ENCODE data around the gene KCNH3. TPM values are rescaled to one million over a fixed set of nuclear protein-coding genes. Genes with fewer than 3 reads are reported as not detected.

Gene KCNH3
- total and polyA plus RNA-seq, 2 of the 13 experiments (the other 11 are each of a cell fraction or from before 2014, with no cell fraction given), result 0.01 to 0.07 TPM

DNA sequence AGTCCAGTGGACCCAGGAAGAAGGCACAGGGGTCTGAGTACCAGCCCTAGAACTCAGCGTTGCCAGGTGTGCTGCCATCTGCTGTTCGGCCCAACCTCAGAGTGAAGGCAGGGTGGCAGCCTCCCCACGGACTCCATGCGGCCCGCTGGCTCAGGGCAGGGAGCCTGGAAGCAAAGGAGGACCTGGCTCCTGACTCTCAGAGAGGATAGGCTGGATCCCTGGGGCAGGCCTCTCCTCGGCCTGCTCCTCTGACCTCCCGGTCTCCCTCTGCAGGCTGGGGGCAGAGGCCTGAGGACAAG lies 19.0 kb downstream of the KCNH3 start:
- Histone ChIP-seq H3K9ac (ENCODE audit: insufficient read depth, low read depth, low read length) (no peak overlapping the region), H3K27ac (ENCODE audit: extremely low read length, insufficient read depth, low read length) (no peak overlapping the region), H4K20me1 (ENCODE audit: insufficient read depth, low read length) (no peaks in the 10 kb centered on the region), H3K36me3 (replicated peaks in 1 of 2; ENCODE audit: control insufficient read depth in 1 of 2, insufficient read depth in 2 of 2, low read length in 2 of 2) (peaks cover 24 to 45% of the 10 kb centered on the region in 2 experiments), H3K9me3 (ENCODE audit: low read length) (no peaks in the 10 kb centered on the region), H3K4me2 (ENCODE audit: low read depth, low read length) (no peak overlapping the region), H3K79me2 (ENCODE audit: insufficient read depth, low read length) (no peaks in the 10 kb centered on the region), H2AFZ (ENCODE audit: low read length) (no peak overlapping the region), H3K27me3 (ENCODE audit: control insufficient read depth in 1 of 2, insufficient read depth in 2 of 2, low read length in 2 of 2) (no peaks in the 10 kb centered on the region), H3K4me3 (replicated peaks in 1 of 3; ENCODE audit: insufficient read depth in 1 of 3, low read depth in 2 of 3, low read length in 3 of 3) (no peak overlapping the region), H3K4me1 (ENCODE audit: insufficient read depth, low read length) (peaks cover 17% of the 10 kb centered on the region)
- DNase-seq (ENCODE audit: low spot score) (no peak), ATAC-seq (peak; percentile 13), FAIRE-seq (no peak)
- intact Hi-C loops (cut with micrococcal nuclease; ENCODE audit: unreplicated experiment), result no loop called here
- BruUV-seq (replicated peaks), result no TSS peak
- ChIA-PET POLR2A (no interaction called here), CTCF (ENCODE audit: low intra/inter-chr PET ratio, low total read pairs) (no interaction called here)
- in situ Hi-C loops (cut with HindIII; ENCODE audit: extremely low pct_ligation_motif_present, low pct_unique_long_range_greater_than_20kb), result no loop called here
- TF ChIP-seq HNRNPL (IDR thresholded peaks at IDR 0.05; ENCODE audit: low read depth, low read length), result 0 out of 2 replicates have a peak, but pooled peaks have one; percentile 66
- TF ChIP-seq, protein P1, sequence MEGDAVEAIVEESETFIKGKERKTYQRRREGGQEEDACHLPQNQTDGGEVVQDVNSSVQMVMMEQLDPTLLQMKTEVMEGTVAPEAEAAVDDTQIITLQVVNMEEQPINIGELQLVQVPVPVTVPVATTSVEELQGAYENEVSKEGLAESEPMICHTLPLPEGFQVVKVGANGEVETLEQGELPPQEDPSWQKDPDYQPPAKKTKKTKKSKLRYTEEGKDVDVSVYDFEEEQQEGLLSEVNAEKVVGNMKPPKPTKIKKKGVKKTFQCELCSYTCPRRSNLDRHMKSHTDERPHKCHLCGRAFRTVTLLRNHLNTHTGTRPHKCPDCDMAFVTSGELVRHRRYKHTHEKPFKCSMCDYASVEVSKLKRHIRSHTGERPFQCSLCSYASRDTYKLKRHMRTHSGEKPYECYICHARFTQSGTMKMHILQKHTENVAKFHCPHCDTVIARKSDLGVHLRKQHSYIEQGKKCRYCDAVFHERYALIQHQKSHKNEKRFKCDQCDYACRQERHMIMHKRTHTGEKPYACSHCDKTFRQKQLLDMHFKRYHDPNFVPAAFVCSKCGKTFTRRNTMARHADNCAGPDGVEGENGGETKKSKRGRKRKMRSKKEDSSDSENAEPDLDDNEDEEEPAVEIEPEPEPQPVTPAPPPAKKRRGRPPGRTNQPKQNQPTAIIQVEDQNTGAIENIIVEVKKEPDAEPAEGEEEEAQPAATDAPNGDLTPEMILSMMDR (CRISPR knock-in tag; IDR thresholded peaks at IDR 0.05), result peak; percentile 58
- TF ChIP-seq RBFOX2 (IDR thresholded peaks at IDR 0.05; ENCODE audit: low read depth, low read length), result peak; percentile 8; the same call in 1 of the 2 replicates
- TF ChIP-seq SMARCC2 (IDR thresholded peaks at IDR 0.05), result no peak
- TF ChIP-seq ZNF234 (CRISPR knock-in tag; conservative IDR thresholded peaks at IDR 0.05), result no peak
- TF ChIP-seq ZNF367 (CRISPR knock-in tag; IDR thresholded peaks at IDR 0.05; ENCODE audit: borderline replicate concordance), result no peak
- TF ChIP-seq ZNF660 (CRISPR knock-in tag; IDR thresholded peaks at IDR 0.05; ENCODE audit: borderline replicate concordance, low read depth), result no peak
- 82% methylated on average over 2 of the region's 7 CpGs for WGBS (ENCODE audit: low lambda C conversion rate)

- no peaks in the 10 kb centered on the region for H3K9me3 ChIP-seq (ENCODE audit: low read length)
- no peak overlapping the region for H3K4me3 ChIP-seq (replicated peaks in 1 of 3; ENCODE audit: insufficient read depth in 1 of 3, low read depth in 2 of 3, low read length in 3 of 3)
- H3K79me2 ChIP-seq (ENCODE audit: insufficient read depth, low read length), result no peaks in the 10 kb centered on the region
- no TSS peak for BruUV-seq (replicated peaks)
- WGBS (ENCODE audit: low lambda C conversion rate), result 96% methylated on average over 13 of the region's 13 CpGs
- H4K20me1 ChIP-seq (ENCODE audit: insufficient read depth, low read length), result no peaks in the 10 kb centered on the region
- peaks cover 12% of the 10 kb centered on the region for H3K4me1 ChIP-seq (ENCODE audit: insufficient read depth, low read length)
- H3K4me2 ChIP-seq (ENCODE audit: low read depth, low read length), result no peak overlapping the region
- ATAC-seq (no peak), FAIRE-seq (no peak), DNase-seq (ENCODE audit: low spot score) (no peak)
- ChIA-PET POLR2A (no interaction called here), CTCF (ENCODE audit: low intra/inter-chr PET ratio, low total read pairs) (no interaction called here)
- no peak overlapping the region for H2AFZ ChIP-seq (ENCODE audit: low read length)
- no peak overlapping the region for H3K9ac ChIP-seq (ENCODE audit: insufficient read depth, low read depth, low read length)
- no peak overlapping the region for H3K27ac ChIP-seq (ENCODE audit: extremely low read length, insufficient read depth, low read length)
- intact Hi-C loops (cut with micrococcal nuclease; ENCODE audit: unreplicated experiment), result no loop called here
- in situ Hi-C loops (cut with HindIII; ENCODE audit: extremely low pct_ligation_motif_present, low pct_unique_long_range_greater_than_20kb), result no loop called here
- H3K36me3 ChIP-seq (replicated peaks in 1 of 2; ENCODE audit: control insufficient read depth in 1 of 2, insufficient read depth in 2 of 2, low read length in 2 of 2), result peaks cover 26 to 51% of the 10 kb centered on the region in 2 experiments
- no peaks in the 10 kb centered on the region for H3K27me3 ChIP-seq (ENCODE audit: control insufficient read depth in 1 of 2, insufficient read depth in 2 of 2, low read length in 2 of 2)
- no peak for TF ChIP-seq IRF2 (CRISPR knock-in tag; IDR thresholded peaks at IDR 0.05)
- TF ChIP-seq, protein P2, sequence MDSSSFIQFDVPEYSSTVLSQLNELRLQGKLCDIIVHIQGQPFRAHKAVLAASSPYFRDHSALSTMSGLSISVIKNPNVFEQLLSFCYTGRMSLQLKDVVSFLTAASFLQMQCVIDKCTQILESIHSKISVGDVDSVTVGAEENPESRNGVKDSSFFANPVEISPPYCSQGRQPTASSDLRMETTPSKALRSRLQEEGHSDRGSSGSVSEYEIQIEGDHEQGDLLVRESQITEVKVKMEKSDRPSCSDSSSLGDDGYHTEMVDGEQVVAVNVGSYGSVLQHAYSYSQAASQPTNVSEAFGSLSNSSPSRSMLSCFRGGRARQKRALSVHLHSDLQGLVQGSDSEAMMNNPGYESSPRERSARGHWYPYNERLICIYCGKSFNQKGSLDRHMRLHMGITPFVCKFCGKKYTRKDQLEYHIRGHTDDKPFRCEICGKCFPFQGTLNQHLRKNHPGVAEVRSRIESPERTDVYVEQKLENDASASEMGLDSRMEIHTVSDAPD (CRISPR knock-in tag; IDR thresholded peaks at IDR 0.05), result no peak
- no peak for TF ChIP-seq ZNF451 (CRISPR knock-in tag; IDR thresholded peaks at IDR 0.05)
- TF ChIP-seq ELK4 (CRISPR knock-in tag; IDR thresholded peaks at IDR 0.05; ENCODE audit: borderline replicate concordance), result no peak
- TF ChIP-seq, protein P3, sequence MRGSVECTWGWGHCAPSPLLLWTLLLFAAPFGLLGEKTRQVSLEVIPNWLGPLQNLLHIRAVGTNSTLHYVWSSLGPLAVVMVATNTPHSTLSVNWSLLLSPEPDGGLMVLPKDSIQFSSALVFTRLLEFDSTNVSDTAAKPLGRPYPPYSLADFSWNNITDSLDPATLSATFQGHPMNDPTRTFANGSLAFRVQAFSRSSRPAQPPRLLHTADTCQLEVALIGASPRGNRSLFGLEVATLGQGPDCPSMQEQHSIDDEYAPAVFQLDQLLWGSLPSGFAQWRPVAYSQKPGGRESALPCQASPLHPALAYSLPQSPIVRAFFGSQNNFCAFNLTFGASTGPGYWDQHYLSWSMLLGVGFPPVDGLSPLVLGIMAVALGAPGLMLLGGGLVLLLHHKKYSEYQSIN (CRISPR knock-in tag; IDR thresholded peaks at IDR 0.05; ENCODE audit: borderline replicate concordance), result no peak
- no peak for TF ChIP-seq HOXA9 (CRISPR knock-in tag; IDR thresholded peaks at IDR 0.05; ENCODE audit: borderline replicate concordance)
Observed at GRCh38 chr12:49558526-49558925, 19.7 kb downstream of the KCNH3 start.

Data from HepG2 (cell line).